H1 (cell line): ENCODE results near the gene CCNY. TPM values are rescaled to one million over a fixed set of nuclear protein-coding genes. Genes with fewer than 3 reads are reported as not detected.
A peak's percentile ranks its signal among the peaks of the same experiment; 100 is the strongest.

Experiments used
- CTCF ChIA-PET: fragments of 300-600 bp; sonication (Branson Sonifier 250); formaldehyde crosslinking; loops from one replicate; lab custom pipeline; 2021; ENCODE audit not compliant: partially characterized antibody; lab: Charles Lee
- POLR2A ChIA-PET: fragments of 300-600 bp; sonication (Branson Sonifier 250); formaldehyde crosslinking; loops from one replicate; lab custom pipeline; 2021; ENCODE audit warnings: inconsistent platforms; ENCODE audit not compliant: partially characterized antibody; lab: Charles Lee
- DNase-seq, 2 experiments: peaks; one replicate each; pipeline versions ENCODE4 v3.0.0 to v3.0.0-alpha.2; 2010 to 2022; ENCODE audit warnings: low spot score in 2 of 2, low read depth in 1 of 2, mixed read lengths in 1 of 2
- FAIRE-seq: peaks from 2 replicates; lab custom pipeline; 2011; peaks lifted over from hg19 to GRCh38; lab: Jason Lieb, UNC
- H2AFZ ChIP-seq: 2 replicates; pipeline ENCODE4 v1.8.1; 2012; ENCODE audit warnings: low read length, inconsistent platforms
- H2AK5ac ChIP-seq: 2 replicates; pipeline ENCODE4 v1.6.1; 2013; ENCODE audit warnings: low read depth, low read length
- H2BK120ac ChIP-seq: replicated peaks from 2 replicates; pipeline ENCODE3; 2013; ENCODE audit warnings: low read depth, low read length, inconsistent platforms
- H2BK12ac ChIP-seq: 2 replicates; pipeline ENCODE4 v1.6.1; 2013; ENCODE audit warnings: low read depth, low read length
- H2BK15ac ChIP-seq: 2 replicates; pipeline ENCODE4 v1.6.1; 2013; ENCODE audit warnings: low read length
- H2BK20ac ChIP-seq: 2 replicates; pipeline ENCODE4 v1.6.1; 2013; ENCODE audit warnings: low read length
- H2BK5ac ChIP-seq: 2 replicates; pipeline ENCODE4 v1.6.1; 2013; ENCODE audit warnings: low read depth, low read length
- H3K14ac ChIP-seq: 2 replicates; pipeline ENCODE4 v1.6.1; 2013; ENCODE audit warnings: inconsistent platforms; ENCODE audit not compliant: insufficient read length
- H3K18ac ChIP-seq: 2 replicates; pipeline ENCODE4 v1.6.1; 2013; ENCODE audit warnings: low read length; ENCODE audit errors: extremely low read depth
- H3K23ac ChIP-seq: 2 replicates; pipeline ENCODE4 v1.6.1; 2013; ENCODE audit warnings: inconsistent platforms; ENCODE audit not compliant: insufficient read length
- H3K23me2 ChIP-seq: 2 replicates; pipeline ENCODE4 v1.6.1; 2013; ENCODE audit warnings: low read depth, low read length
- H3K27ac ChIP-seq: 2 replicates; pipeline ENCODE4 v1.6.1; 2011; ENCODE audit warnings: low read depth, low read length, inconsistent platforms
- H3K27me3 ChIP-seq, 4 experiments: replicated peaks in 1 of 4; 1 replicate in 1 of 4; 2 replicates in 3 of 4; pipeline versions ENCODE4 v1.6.1 to v1.8.1; 2011 to 2013; ENCODE audit warnings: low read length in 3 of 4, mild to moderate bottlenecking in 3 of 4, inconsistent platforms in 2 of 4, mixed read lengths in 2 of 4, moderate library complexity in 1 of 4; ENCODE audit not compliant: control insufficient read depth in 3 of 4, insufficient read depth in 3 of 4; ENCODE audit errors: extremely low read depth in 1 of 4
- H3K36me3 ChIP-seq, 4 experiments: 2 replicates each; pipeline versions ENCODE4 v1.6.1 to v1.8.1; 2011 to 2013; ENCODE audit warnings: mild to moderate bottlenecking in 4 of 4, low read length in 3 of 4, moderate library complexity in 2 of 4, control low read depth in 1 of 4, inconsistent platforms in 1 of 4; ENCODE audit not compliant: insufficient read depth in 4 of 4, control insufficient read depth in 2 of 4
- H3K4ac ChIP-seq: replicated peaks from 2 replicates; pipeline ENCODE3; 2013; ENCODE audit warnings: low read length, low read depth, mixed read lengths, inconsistent platforms; ENCODE audit not compliant: insufficient read length
- H3K4me1 ChIP-seq, 4 experiments: replicated peaks in 1 of 4; 1 replicate in 1 of 4; 2 replicates in 3 of 4; pipeline versions ENCODE4 v1.6.1 to v1.8.1; 2011 to 2013; ENCODE audit warnings: low read length in 3 of 4, inconsistent platforms in 2 of 4, mixed read lengths in 1 of 4; ENCODE audit not compliant: insufficient read depth in 4 of 4, control insufficient read depth in 3 of 4
- H3K4me2 ChIP-seq, 2 experiments: 2 replicates each; pipeline versions ENCODE4 v1.6.1 to v1.8.1; 2011 to 2013; ENCODE audit warnings: low read depth in 2 of 2, low read length in 2 of 2, control low read depth in 1 of 2, inconsistent platforms in 1 of 2, mild to moderate bottlenecking in 1 of 2; ENCODE audit not compliant: insufficient read depth in 1 of 2
- H3K4me3 ChIP-seq, 4 experiments: fragments of 200-600, 300-600 bp in 1 of 4; sonication (generic), shearing (Covaris generic), sonication (Bioruptor Twin) in 1 of 4; 2 replicates each; pipeline versions ENCODE4 v1.5.1 to v1.8.1; 2011 to 2016; ENCODE audit warnings: low read length in 4 of 4, low read depth in 3 of 4, control low read depth in 2 of 4, inconsistent platforms in 2 of 4, mild to moderate bottlenecking in 2 of 4, mixed read lengths in 1 of 4, moderate library complexity in 1 of 4; ENCODE audit not compliant: insufficient read depth in 2 of 4; ENCODE audit errors: extremely low read depth in 1 of 4
- H3K56ac ChIP-seq: replicated peaks from 2 replicates; pipeline ENCODE3; 2013; ENCODE audit warnings: low read depth, mild to moderate bottlenecking, mixed read lengths, low read length, inconsistent platforms; ENCODE audit not compliant: insufficient read length
- H3K79me1 ChIP-seq: 2 replicates; pipeline ENCODE4 v1.6.1; 2013; ENCODE audit warnings: low read depth, low read length, control low read depth
- H3K79me2 ChIP-seq, 2 experiments: 2 replicates each; pipeline versions ENCODE4 v1.6.1 to v1.8.1; 2012 to 2013; ENCODE audit warnings: low read length in 2 of 2, mild to moderate bottlenecking in 2 of 2, inconsistent platforms in 1 of 2; ENCODE audit not compliant: insufficient read depth in 2 of 2, control insufficient read depth in 1 of 2
- H3K9ac ChIP-seq, 4 experiments: replicated peaks in 1 of 4; 1 replicate in 1 of 4; 2 replicates in 3 of 4; pipeline versions ENCODE4 v1.6.1 to v1.8.1; 2011 to 2013; ENCODE audit warnings: low read depth in 3 of 4, low read length in 3 of 4, control low read depth in 2 of 4, mild to moderate bottlenecking in 2 of 4, moderate library complexity in 2 of 4, inconsistent platforms in 1 of 4; ENCODE audit errors: extremely low read depth in 1 of 4
- H3K9me3 ChIP-seq, 2 experiments: 2 replicates each; pipeline versions ENCODE4 v1.6.1 to v1.8.1; 2012 to 2013; ENCODE audit warnings: mild to moderate bottlenecking in 2 of 2, moderate library complexity in 2 of 2, control low read depth in 1 of 2, inconsistent platforms in 1 of 2, low read depth in 1 of 2, low read length in 1 of 2, mixed read lengths in 1 of 2; ENCODE audit not compliant: insufficient read depth in 2 of 2
- H4K20me1 ChIP-seq, 2 experiments: replicated peaks in 1 of 2; 2 replicates each; pipeline versions ENCODE3 to v1.8.1; 2011 to 2013; ENCODE audit warnings: inconsistent platforms in 2 of 2, low read length in 2 of 2, mild to moderate bottlenecking in 1 of 2; ENCODE audit not compliant: insufficient read depth in 2 of 2, control insufficient read depth in 1 of 2
- H4K5ac ChIP-seq: 2 replicates; pipeline ENCODE4 v1.6.1; 2013; ENCODE audit warnings: low read length, low read depth, mixed read lengths, inconsistent platforms; ENCODE audit not compliant: insufficient read length
- H4K8ac ChIP-seq: 2 replicates; pipeline ENCODE4 v1.8.0; 2013; ENCODE audit warnings: mild to moderate bottlenecking, moderate library complexity, low read length, inconsistent platforms; ENCODE audit not compliant: insufficient read depth; ENCODE audit errors: extremely low read depth
- H4K91ac ChIP-seq: replicated peaks from 2 replicates; pipeline ENCODE3; 2013; ENCODE audit warnings: low read length, mixed read lengths, inconsistent platforms; ENCODE audit not compliant: insufficient read length
- BCL11A ChIP-seq, 2 experiments: IDR thresholded peaks; one replicate each; pipeline ENCODE4 v1.6.1; 2011; ENCODE audit warnings: low read depth in 2 of 2, low read length in 2 of 2, mild to moderate bottlenecking in 2 of 2
- CBX8 ChIP-seq: fragments of 300-800, 300-1000 bp; sonication (generic); IDR thresholded peaks from 2 replicates; pipeline ENCODE4 v1.7.1; 2016; ENCODE audit warnings: low read depth, low read length, borderline replicate concordance
- EZH2 ChIP-seq: fragments of 200-600 bp; sonication (generic); IDR thresholded peaks from 2 replicates; pipeline ENCODE4 v1.7.1; 2012; ENCODE audit warnings: low read depth, mild to moderate bottlenecking, moderate library complexity, low read length, inconsistent platforms; ENCODE audit not compliant: severe bottlenecking
- JUND ChIP-seq: IDR thresholded peaks from 2 replicates; pipeline ENCODE4 v1.6.1; 2011; ENCODE audit warnings: mild to moderate bottlenecking, improper control_type of control experiment, low read length
- KDM4A ChIP-seq: IDR thresholded peaks from one replicate; pipeline ENCODE4 v1.7.1; 2012; ENCODE audit warnings: low read depth, mild to moderate bottlenecking, moderate library complexity, low read length, inconsistent platforms; ENCODE audit not compliant: severe bottlenecking
- PHF8 ChIP-seq: fragments of 200-600 bp; sonication (generic); conservative IDR thresholded peaks from 2 replicates; pipeline ENCODE4 v1.7.1; 2012; ENCODE audit warnings: low read depth, mild to moderate bottlenecking, inconsistent platforms, low read length, moderate library complexity
- POLR2AphosphoS5 ChIP-seq: IDR thresholded peaks from 2 replicates; pipeline ENCODE4 v1.6.1; 2011; ENCODE audit warnings: low read depth, low read length
- WGBS, 2 experiments: shearing (Covaris generic) in 1 of 2; methylation state at CpG; one replicate each; pipeline versions ENCODE4 v1.1.6 to v1.1.7; 2013 to 2015; ENCODE audit warnings: low lambda C conversion rate in 2 of 2, mixed read lengths in 2 of 2, inconsistent platforms in 1 of 2, low coverage in 1 of 2, missing lambda C conversion rate in 1 of 2; ENCODE audit not compliant: insufficient replicate concordance in 2 of 2, insufficient coverage in 1 of 2, insufficient read length in 1 of 2; ENCODE audit errors: extremely low coverage in 1 of 2, missing lambda C conversion rate in 1 of 2; 5-methylcytosine and 5-hydroxymethylcytosine counted together
- polyA plus RNA-seq, 7 experiments: library from polyadenylated mRNA; depleted of rRNA in 3 of 7; stranded (reverse) in 5 of 7; unstranded in 2 of 7; fragments of >200 nt in 5 of 7; fragments of 200-250 nt in 2 of 7; gene quantifications; 1 replicate in 5 of 7; 2 replicates in 1 of 7; 4 replicates in 1 of 7; pipeline versions ENCODE4 v1.2.1 to v1.2.3, GENCODE V29; 2011 to 2013; ENCODE audit warnings: missing spikeins in 2 of 7, mixed read lengths in 2 of 7
- total RNA-seq: library from RNA; stranded (reverse); fragmentation: NEBNext Ultra II Directional; extraction: Animal tissue kit (Norgen Biotek cat#: 25700); gene quantifications from 2 replicates; pipeline ENCODE4 v1.2.1, GENCODE V29; 2021
- TF ChIP-seq, protein P1 (sequence below): IDR thresholded peaks from 2 replicates; pipeline ENCODE4 v1.6.1; 2011; ENCODE audit warnings: low read depth, mild to moderate bottlenecking, low read length; ENCODE audit not compliant: insufficient read depth

CCNY gene
- total and polyA plus RNA-seq, 2 of the 8 experiments (the other 6 are each of a cell fraction or from before 2014, with no cell fraction given) = 25.3 to 68.2 TPM

DNA sequence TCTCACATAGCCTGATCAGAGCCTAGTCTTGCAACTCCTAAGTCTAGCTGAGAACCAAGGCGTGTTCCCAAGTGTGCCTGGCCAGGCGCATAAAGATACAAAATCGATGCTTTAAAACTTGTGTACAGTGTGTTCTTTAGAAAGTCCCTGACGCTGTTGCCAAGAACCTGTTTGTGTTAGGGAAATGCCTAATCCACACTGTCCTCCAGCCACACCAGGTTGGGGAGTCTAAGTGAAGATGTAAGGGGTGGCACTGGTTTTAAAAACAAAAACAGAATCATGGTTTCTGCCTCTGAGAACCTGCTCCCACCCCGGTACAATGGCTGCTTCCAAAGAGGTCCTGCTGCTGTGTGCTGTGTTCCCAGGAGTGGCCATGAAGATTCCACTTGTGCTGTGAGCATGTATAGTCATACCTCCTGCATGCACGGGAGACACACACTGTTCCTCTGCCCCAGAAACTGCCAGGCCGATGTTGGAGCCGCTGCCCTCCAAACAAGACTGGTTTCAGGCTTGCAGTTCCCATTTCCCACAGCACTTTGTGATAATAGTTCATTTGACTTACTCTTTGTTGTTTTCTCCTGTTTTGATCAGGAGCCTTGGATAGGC lies 88.5 kb downstream of the CCNY start:
- Histone ChIP-seq H2BK120ac (no peak overlapping the region), H3K4me2 (no peak overlapping the region), H3K23me2 (peaks cover 1% of the 10 kb centered on the region; the same call in 1 of the 2 replicates), H2BK20ac (no peak overlapping the region), H3K4ac (no peak overlapping the region), H2BK15ac (no peak overlapping the region), H3K4me3 (no peak overlapping the region), H2AFZ (no peak overlapping the region), H4K5ac (no peak overlapping the region), H3K23ac (no peak overlapping the region), H2BK12ac (no peak overlapping the region), H2AK5ac (no peak overlapping the region; the same call in 1 of the 2 replicates), H3K4me1 (peaks cover 11 to 27% (median 20%) of the 10 kb centered on the region in 4 experiments), H3K18ac (no peak overlapping the region), H3K27ac (0 out of 2 replicates have a peak overlapping the region, but pooled peaks have one; percentile 14), H4K20me1 (peaks cover 2 to 7% of the 10 kb centered on the region in 2 experiments), H3K79me1 (peaks cover 16% of the 10 kb centered on the region), H2BK5ac (no peak overlapping the region), H3K36me3 (no peaks in the 10 kb centered on the region; a peak in 1 of 8 replicates), H3K9ac (no peak overlapping the region), H4K8ac (no peak overlapping the region), H4K91ac (no peak overlapping the region), H3K9me3 (no peaks in the 10 kb centered on the region), H3K56ac (no peak overlapping the region), H3K27me3 (no peaks in the 10 kb centered on the region), H3K79me2 (peaks cover 0 to 87% of the 10 kb centered on the region in 2 experiments; a peak in 2 of 4 replicates), H3K14ac (no peak overlapping the region)
- FAIRE-seq (no peak), DNase-seq (no peak)
- ChIA-PET POLR2A (no interaction called here), CTCF (no interaction called here)
- 84% methylated on average over 8 of the region's 8 CpGs; no CpG with 5 or more reads in 1 of the 2 experiments for WGBS, 2 experiments
- TF ChIP-seq KDM4A = no peak
- no peak for TF ChIP-seq PHF8
- TF ChIP-seq BCL11A (IDR thresholded peaks at IDR 0.05; ENCODE audit: low read depth in 2 of 2, low read length in 2 of 2) = no peak
- TF ChIP-seq CBX8 = no peak
- no peak for TF ChIP-seq POLR2AphosphoS5
- TF ChIP-seq, protein P1, sequence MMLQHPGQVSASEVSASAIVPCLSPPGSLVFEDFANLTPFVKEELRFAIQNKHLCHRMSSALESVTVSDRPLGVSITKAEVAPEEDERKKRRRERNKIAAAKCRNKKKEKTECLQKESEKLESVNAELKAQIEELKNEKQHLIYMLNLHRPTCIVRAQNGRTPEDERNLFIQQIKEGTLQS = no peak
- TF ChIP-seq JUND = no peak
- no peak for TF ChIP-seq EZH2
